Measurements from ENCODE around the gene ABCD4.

The ABCD4 gene

DNA sequence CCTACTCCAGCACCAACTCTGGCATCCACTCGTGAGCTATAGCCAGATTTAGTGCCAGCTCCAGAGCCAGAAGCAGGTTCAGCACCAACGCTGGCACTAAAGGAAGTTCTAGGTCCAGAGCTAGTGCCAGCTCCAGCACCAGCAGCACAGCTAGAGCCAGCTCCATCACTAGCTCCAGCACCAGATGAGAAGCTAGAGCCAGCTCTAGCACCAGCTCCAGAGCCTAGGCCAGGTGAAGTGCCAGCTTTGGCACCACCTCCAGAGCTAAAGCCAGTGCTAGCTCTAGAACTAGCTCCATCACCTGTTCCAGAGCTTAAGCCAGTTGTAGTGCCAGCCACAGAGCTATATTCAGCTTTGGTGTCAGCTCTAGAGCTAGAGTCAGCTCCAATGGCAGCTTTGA lies 24.7 kb downstream of the ABCD4 start:
- Histone ChIP-seq H3K27ac (ENCODE audit: extremely low read depth, low read depth, low read length) (no peak overlapping the region), H3K36me3 (ENCODE audit: control insufficient read depth in 2 of 2, insufficient read depth in 1 of 2, low read length in 2 of 2) (peaks cover 0 to 14% of the 10 kb centered on the region in 2 experiments; a peak in 1 of 3 replicates), H3K9me3 (ENCODE audit: control insufficient read depth, insufficient read depth, low read depth, low read length) (no peaks in the 10 kb centered on the region), H3K4me1 (ENCODE audit: control insufficient read depth, insufficient read depth, low read length) (no peaks in the 10 kb centered on the region), H3K4me3 (ENCODE audit: low read depth, low read length) (no peak overlapping the region)
- CTCF ChIA-PET: interaction anchor here (0.5 to 1.4 kb wide), 3 partner anchors 13 to 24 kb away, joined by 3 to 7 read pairs (median 3); partner anchors contain the start of gene ABCD4
- POLR2A ChIA-PET: interaction anchor here (1.0 to 1.5 kb wide), 2 partner anchors 9 to 215 kb away, joined by 3 read pairs; partner anchors contain the start of genes ISCA2 and NPC2
- TF ChIP-seq ZNF571 (tag by site-specific recombination; IDR thresholded peaks at IDR 0.05): no peak
- TF ChIP-seq, protein P1, sequence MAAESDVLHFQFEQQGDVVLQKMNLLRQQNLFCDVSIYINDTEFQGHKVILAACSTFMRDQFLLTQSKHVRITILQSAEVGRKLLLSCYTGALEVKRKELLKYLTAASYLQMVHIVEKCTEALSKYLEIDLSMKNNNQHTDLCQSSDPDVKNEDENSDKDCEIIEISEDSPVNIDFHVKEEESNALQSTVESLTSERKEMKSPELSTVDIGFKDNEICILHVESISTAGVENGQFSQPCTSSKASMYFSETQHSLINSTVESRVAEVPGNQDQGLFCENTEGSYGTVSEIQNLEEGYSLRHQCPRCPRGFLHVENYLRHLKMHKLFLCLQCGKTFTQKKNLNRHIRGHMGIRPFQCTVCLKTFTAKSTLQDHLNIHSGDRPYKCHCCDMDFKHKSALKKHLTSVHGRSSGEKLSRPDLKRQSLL (tag by site-specific recombination; IDR thresholded peaks at IDR 0.05): peak; percentile 98
- TF ChIP-seq, protein P2, sequence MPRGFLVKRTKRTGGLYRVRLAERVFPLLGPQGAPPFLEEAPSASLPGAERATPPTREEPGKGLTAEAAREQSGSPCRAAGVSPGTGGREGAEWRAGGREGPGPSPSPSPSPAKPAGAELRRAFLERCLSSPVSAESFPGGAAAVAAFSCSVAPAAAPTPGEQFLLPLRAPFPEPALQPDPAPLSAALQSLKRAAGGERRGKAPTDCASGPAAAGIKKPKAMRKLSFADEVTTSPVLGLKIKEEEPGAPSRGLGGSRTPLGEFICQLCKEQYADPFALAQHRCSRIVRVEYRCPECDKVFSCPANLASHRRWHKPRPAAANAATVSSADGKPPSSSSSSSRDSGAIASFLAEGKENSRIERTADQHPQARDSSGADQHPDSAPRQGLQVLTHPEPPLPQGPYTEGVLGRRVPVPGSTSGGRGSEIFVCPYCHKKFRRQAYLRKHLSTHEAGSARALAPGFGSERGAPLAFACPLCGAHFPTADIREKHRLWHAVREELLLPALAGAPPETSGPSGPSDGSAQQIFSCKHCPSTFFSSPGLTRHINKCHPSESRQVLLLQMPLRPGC (tag by site-specific recombination; IDR thresholded peaks at IDR 0.05): no peak
- no peak for TF ChIP-seq MEIS1 (CRISPR knock-in tag; IDR thresholded peaks at IDR 0.05; ENCODE audit: borderline replicate concordance)
- TF ChIP-seq ZNF510 (tag by site-specific recombination; IDR thresholded peaks at IDR 0.05; ENCODE audit: insufficient replicate concordance): no peak

DNA sequence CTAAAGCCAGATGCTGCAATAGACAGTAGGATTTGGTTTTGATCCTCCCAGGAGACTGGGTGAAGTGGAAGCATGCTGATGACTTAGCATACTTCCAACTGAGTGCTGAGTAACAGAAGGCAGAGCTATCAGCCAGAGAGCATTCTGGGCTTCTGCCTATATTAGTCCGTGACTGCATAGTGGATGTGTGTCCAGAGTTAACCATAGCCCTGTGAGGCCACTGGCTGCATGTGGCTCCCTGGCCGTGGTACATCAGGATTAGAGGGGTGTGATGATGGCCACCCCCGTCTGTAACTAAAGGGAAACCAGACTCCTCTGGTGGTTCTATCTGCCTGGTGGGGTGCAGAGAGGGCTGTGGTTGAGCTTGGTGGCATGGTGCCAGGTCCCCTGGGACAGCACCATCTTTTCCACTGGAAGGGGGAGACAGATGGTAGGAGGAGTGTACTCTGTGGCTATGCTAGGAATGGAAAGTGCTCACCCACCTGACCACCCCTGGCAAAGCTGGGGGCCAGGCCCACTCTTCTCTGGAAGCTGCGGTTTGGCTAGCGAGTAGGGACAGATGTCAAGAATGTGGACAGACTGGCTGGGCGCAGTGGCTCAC lies 27.4 kb downstream of the ABCD4 start:
- Histone ChIP-seq H3K27ac (ENCODE audit: extremely low read depth, low read depth, low read length) (no peak overlapping the region), H3K4me1 (ENCODE audit: control insufficient read depth, insufficient read depth, low read length) (no peaks in the 10 kb centered on the region), H3K36me3 (ENCODE audit: control insufficient read depth in 2 of 2, insufficient read depth in 1 of 2, low read length in 2 of 2) (no peaks in the 10 kb centered on the region), H3K4me3 (ENCODE audit: low read depth, low read length) (no peak overlapping the region), H3K9me3 (ENCODE audit: control insufficient read depth, insufficient read depth, low read depth, low read length) (no peaks in the 10 kb centered on the region)
- ChIA-PET POLR2A (no interaction called here), CTCF (interaction anchor here (1.0 kb wide), 1 partner anchor 17 kb away, joined by 3 read pairs; no protein-coding TSS in a partner anchor)
- peak; percentile 12; the same call in 1 of the 2 replicates for TF ChIP-seq GLIS1 (tag by site-specific recombination; IDR thresholded peaks at IDR 0.05)
- no peak for TF ChIP-seq ZNF138 (tag by site-specific recombination; IDR thresholded peaks at IDR 0.05; ENCODE audit: borderline replicate concordance)
- no peak for TF ChIP-seq ZNF610 (tag by site-specific recombination; IDR thresholded peaks at IDR 0.05; ENCODE audit: borderline replicate concordance)
- no peak for TF ChIP-seq ZNF677 (tag by site-specific recombination; IDR thresholded peaks at IDR 0.05)
- TF ChIP-seq ZNF146 (tag by site-specific recombination; IDR thresholded peaks at IDR 0.05): no peak
- TF ChIP-seq, protein P3, sequence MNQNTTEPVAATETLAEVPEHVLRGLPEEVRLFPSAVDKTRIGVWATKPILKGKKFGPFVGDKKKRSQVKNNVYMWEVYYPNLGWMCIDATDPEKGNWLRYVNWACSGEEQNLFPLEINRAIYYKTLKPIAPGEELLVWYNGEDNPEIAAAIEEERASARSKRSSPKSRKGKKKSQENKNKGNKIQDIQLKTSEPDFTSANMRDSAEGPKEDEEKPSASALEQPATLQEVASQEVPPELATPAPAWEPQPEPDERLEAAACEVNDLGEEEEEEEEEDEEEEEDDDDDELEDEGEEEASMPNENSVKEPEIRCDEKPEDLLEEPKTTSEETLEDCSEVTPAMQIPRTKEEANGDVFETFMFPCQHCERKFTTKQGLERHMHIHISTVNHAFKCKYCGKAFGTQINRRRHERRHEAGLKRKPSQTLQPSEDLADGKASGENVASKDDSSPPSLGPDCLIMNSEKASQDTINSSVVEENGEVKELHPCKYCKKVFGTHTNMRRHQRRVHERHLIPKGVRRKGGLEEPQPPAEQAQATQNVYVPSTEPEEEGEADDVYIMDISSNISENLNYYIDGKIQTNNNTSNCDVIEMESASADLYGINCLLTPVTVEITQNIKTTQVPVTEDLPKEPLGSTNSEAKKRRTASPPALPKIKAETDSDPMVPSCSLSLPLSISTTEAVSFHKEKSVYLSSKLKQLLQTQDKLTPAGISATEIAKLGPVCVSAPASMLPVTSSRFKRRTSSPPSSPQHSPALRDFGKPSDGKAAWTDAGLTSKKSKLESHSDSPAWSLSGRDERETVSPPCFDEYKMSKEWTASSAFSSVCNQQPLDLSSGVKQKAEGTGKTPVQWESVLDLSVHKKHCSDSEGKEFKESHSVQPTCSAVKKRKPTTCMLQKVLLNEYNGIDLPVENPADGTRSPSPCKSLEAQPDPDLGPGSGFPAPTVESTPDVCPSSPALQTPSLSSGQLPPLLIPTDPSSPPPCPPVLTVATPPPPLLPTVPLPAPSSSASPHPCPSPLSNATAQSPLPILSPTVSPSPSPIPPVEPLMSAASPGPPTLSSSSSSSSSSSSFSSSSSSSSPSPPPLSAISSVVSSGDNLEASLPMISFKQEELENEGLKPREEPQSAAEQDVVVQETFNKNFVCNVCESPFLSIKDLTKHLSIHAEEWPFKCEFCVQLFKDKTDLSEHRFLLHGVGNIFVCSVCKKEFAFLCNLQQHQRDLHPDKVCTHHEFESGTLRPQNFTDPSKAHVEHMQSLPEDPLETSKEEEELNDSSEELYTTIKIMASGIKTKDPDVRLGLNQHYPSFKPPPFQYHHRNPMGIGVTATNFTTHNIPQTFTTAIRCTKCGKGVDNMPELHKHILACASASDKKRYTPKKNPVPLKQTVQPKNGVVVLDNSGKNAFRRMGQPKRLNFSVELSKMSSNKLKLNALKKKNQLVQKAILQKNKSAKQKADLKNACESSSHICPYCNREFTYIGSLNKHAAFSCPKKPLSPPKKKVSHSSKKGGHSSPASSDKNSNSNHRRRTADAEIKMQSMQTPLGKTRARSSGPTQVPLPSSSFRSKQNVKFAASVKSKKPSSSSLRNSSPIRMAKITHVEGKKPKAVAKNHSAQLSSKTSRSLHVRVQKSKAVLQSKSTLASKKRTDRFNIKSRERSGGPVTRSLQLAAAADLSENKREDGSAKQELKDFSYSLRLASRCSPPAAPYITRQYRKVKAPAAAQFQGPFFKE (tag by site-specific recombination; IDR thresholded peaks at IDR 0.05; ENCODE audit: borderline replicate concordance): no peak
- no peak for TF ChIP-seq SETDB1 (IDR thresholded peaks at IDR 0.05; ENCODE audit: insufficient read length, low read length)
- no peak for TF ChIP-seq FEZF1 (tag by site-specific recombination; IDR thresholded peaks at IDR 0.05)
- TF ChIP-seq, protein P4, sequence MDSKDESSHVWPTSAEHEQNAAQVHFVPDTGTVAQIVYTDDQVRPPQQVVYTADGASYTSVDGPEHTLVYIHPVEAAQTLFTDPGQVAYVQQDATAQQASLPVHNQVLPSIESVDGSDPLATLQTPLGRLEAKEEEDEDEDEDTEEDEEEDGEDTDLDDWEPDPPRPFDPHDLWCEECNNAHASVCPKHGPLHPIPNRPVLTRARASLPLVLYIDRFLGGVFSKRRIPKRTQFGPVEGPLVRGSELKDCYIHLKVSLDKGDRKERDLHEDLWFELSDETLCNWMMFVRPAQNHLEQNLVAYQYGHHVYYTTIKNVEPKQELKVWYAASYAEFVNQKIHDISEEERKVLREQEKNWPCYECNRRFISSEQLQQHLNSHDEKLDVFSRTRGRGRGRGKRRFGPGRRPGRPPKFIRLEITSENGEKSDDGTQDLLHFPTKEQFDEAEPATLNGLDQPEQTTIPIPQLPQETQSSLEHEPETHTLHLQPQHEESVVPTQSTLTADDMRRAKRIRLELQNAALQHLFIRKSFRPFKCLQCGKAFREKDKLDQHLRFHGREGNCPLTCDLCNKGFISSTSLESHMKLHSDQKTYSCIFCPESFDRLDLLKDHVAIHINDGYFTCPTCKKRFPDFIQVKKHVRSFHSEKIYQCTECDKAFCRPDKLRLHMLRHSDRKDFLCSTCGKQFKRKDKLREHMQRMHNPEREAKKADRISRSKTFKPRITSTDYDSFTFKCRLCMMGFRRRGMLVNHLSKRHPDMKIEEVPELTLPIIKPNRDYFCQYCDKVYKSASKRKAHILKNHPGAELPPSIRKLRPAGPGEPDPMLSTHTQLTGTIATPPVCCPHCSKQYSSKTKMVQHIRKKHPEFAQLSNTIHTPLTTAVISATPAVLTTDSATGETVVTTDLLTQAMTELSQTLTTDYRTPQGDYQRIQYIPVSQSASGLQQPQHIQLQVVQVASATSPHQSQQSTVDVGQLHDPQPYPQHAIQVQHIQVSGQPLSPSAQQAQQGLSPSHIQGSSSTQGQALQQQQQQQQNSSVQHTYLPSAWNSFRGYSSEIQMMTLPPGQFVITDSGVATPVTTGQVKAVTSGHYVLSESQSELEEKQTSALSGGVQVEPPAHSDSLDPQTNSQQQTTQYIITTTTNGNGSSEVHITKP (tag by site-specific recombination; IDR thresholded peaks at IDR 0.05): peak; percentile 76
- TF ChIP-seq, protein P5, sequence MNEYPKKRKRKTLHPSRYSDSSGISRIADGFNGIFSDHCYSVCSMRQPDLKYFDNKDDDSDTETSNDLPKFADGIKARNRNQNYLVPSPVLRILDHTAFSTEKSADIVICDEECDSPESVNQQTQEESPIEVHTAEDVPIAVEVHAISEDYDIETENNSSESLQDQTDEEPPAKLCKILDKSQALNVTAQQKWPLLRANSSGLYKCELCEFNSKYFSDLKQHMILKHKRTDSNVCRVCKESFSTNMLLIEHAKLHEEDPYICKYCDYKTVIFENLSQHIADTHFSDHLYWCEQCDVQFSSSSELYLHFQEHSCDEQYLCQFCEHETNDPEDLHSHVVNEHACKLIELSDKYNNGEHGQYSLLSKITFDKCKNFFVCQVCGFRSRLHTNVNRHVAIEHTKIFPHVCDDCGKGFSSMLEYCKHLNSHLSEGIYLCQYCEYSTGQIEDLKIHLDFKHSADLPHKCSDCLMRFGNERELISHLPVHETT (tag by site-specific recombination; IDR thresholded peaks at IDR 0.05): no peak
- no peak for TF ChIP-seq ZNF548 (tag by site-specific recombination; IDR thresholded peaks at IDR 0.05)
- peak; percentile 86 for TF ChIP-seq ZIC2 (tag by site-specific recombination; IDR thresholded peaks at IDR 0.05)
- TF ChIP-seq ZNF292 (tag by site-specific recombination; IDR thresholded peaks at IDR 0.05; ENCODE audit: borderline replicate concordance, low read depth): no peak
- TF ChIP-seq ZNF629 (tag by site-specific recombination; IDR thresholded peaks at IDR 0.05): no peak
- no peak for TF ChIP-seq ZNF555 (tag by site-specific recombination; conservative IDR thresholded peaks at IDR 0.05)

All from HEK293 (cell line).